Suprapubic skin (tissue), 4 donors: ENCODE results near the gene PLEKHG4.

ENCODE experiments used
- EP300 ChIP-seq: sonication (generic); formaldehyde crosslinking; IDR thresholded peaks from one replicate; pipeline ENCODE4 v1.6.1; 2017; ENCODE audit warnings: antibody characterized with exemption
- POLR2A ChIP-seq, 2 donors: fragments of 450-650 bp; IDR thresholded peaks; one replicate each; pipeline ENCODE4 v1.6.1; 2017; ENCODE audit warnings: antibody characterized with exemption in 2 of 2, mild to moderate bottlenecking in 2 of 2, moderate library complexity in 2 of 2
- POLR2AphosphoS5 ChIP-seq, 3 donors: sonication (generic); formaldehyde crosslinking; IDR thresholded peaks; one replicate each; pipeline ENCODE4 v1.6.1; 2017; ENCODE audit warnings: antibody characterized with exemption in 3 of 3
- TF ChIP-seq, protein P1 (sequence below), 2 donors: fragments of 200-600 bp in 1 of 2; fragments of 450-650 bp in 1 of 2; sonication (generic) in 1 of 2; IDR thresholded peaks; one replicate each; pipeline ENCODE4 v1.5.1; 2016 to 2019; ENCODE audit warnings: antibody characterized with exemption in 2 of 2, mild to moderate bottlenecking in 1 of 2, moderate library complexity in 1 of 2

DNA sequence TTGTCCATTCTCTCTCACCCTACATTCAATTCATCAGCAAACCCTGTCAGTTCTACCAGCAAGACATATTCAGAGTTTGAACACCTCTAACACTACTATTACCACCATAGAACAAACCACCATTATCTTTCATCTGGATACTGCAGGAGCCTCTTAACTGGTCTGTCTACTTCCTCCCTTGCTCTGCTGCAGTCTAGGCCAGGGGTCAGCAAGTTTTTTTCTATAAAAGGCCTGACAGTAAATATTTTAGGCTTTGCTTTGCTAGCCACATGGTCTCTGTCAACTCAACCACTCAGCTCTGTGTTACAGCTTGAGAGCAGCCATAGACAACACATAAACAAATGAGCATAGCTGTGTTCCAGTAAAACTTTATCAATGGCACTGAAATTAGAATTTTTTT, 33.4 kb downstream of the PLEKHG4 start:
- no peak for TF ChIP-seq EP300
- TF ChIP-seq, protein P1, sequence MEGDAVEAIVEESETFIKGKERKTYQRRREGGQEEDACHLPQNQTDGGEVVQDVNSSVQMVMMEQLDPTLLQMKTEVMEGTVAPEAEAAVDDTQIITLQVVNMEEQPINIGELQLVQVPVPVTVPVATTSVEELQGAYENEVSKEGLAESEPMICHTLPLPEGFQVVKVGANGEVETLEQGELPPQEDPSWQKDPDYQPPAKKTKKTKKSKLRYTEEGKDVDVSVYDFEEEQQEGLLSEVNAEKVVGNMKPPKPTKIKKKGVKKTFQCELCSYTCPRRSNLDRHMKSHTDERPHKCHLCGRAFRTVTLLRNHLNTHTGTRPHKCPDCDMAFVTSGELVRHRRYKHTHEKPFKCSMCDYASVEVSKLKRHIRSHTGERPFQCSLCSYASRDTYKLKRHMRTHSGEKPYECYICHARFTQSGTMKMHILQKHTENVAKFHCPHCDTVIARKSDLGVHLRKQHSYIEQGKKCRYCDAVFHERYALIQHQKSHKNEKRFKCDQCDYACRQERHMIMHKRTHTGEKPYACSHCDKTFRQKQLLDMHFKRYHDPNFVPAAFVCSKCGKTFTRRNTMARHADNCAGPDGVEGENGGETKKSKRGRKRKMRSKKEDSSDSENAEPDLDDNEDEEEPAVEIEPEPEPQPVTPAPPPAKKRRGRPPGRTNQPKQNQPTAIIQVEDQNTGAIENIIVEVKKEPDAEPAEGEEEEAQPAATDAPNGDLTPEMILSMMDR (IDR thresholded peaks at IDR 0.05): no peak
- TF ChIP-seq POLR2A (IDR thresholded peaks at IDR 0.05): no peak
- TF ChIP-seq POLR2AphosphoS5 (IDR thresholded peaks at IDR 0.05): no peak
